Measurements from ENCODE around the gene REXO1.

The REXO1 gene

DNA sequence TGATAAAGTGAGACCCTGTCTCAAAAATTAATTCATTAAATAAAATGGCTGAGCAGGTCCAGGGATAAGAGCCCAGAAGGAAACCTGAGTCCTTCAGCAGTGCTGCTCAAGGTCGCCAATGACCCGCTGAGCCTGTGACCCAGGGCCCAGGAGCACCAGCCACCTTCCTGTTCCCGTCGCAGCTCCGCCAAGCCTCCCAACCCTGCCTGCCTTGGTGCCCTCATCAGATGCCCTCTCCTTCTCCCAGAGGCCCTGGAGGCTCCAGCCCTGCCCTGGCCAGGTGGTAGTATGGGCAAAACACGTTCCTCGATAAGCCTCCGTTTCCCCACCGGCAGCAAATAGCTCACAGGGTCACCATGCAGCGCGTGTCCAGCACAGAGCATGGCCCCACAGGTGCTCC, 2.6 kb downstream of the REXO1 start:
- no peak for DNase-seq

DNA sequence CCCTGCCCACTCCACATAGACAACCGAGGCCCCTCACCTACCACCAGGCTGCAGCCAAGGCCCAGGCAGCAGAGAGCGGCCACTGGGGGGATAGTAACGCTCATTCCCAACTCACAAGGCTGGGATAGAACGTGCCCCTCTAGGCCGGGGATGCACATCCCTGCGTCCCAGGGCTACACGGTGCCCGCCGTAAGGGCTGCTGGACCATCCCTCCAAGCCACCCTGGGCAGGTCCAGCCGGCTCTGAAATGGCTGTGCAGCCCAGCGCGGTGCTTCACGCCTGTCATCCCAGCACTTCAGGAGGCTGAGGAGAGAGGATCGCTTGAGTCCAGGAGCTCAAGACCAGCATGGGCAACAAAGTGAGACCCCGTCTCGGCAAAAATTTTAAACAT, 3.2 kb downstream of the REXO1 start:
- no peak for DNase-seq

DNA sequence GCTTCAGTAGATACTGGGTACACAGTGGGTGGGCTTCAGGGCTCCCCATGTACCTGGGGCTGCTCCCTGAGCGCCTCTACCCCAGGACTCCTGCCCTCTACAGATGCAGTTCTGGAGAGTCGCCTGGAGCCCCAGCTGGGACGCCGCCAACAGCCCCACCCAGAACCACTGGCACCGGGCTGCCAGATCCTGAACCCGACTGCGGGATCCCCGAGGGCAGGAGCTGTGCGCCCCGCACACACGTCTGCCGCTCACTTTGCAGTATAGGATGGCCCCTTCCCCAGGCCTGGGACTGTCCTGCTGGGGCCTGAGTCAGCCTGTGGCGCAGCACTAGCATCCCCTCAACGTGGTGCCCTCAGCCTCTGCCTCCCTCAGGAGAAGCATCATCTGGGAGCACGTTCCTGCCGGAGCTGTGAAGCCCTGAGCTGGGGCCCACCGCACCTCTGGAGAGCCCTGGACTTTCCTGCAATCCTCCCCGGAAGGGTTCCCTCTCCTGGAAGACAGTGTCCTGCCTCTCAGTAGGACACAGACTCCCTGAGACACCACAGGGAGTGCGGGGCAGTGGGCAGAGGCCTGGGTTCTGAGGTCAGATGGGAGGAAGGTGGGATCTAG, 3.7 kb downstream of the REXO1 start:
- no peak for DNase-seq

DNA sequence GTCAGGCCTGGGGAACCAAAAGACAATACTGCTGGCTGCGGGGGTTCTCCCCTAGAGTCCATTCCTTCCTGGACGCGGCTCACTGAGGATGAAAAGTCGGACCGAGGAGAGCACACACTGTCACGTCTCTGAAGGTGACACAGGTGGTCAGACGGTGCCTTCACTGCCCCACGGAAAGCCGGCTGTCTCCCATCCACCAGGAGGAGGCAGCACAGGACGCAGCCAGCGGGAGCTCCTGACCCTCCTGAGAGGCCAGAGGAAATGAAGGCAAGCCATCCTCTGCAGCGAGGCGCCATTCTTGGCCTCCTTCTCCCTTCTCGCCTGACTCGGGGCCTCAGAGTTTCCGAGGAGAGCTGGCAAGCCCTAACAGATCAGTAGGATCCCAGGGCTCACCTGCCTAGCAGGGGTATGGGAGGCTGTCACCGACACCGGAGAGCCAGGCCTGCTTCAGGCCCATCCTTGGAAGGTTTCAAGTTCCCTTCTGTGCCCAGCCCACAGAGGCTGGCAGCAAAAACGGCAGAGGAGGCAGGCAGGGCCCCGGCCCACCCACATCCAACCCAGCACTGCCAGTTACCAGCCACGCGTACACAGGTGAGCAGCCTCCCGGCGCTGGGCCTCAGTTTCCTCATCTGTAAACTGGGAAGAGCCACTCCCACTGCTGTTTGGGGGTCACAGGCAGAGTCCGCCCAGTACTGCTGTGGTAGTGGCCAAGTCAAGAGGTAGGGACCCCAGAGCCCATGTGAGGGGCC, 4.5 kb downstream of the REXO1 start:
- no peak for DNase-seq

DNA sequence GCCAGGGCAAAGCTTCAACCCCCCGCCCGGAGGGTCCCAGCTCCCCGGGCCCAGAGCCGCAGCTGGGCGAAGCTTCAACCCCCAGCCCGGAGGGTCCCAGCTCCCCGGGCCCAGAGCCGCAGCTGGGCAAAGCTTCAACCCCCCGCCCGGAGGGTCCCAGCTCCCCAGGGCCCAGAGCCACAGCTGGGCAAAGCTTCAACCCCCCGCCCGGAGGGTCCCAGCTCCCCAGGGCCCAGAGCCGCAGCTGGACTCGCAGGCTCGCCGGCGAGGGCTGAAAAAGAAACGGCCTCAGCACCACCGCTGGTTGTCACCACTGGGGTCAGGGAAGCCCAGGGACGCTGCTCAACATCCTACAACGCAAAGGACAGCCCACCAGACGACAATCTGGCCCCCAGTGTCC, 5.2 kb downstream of the REXO1 start:
- DNase-seq, result no peak

DNA sequence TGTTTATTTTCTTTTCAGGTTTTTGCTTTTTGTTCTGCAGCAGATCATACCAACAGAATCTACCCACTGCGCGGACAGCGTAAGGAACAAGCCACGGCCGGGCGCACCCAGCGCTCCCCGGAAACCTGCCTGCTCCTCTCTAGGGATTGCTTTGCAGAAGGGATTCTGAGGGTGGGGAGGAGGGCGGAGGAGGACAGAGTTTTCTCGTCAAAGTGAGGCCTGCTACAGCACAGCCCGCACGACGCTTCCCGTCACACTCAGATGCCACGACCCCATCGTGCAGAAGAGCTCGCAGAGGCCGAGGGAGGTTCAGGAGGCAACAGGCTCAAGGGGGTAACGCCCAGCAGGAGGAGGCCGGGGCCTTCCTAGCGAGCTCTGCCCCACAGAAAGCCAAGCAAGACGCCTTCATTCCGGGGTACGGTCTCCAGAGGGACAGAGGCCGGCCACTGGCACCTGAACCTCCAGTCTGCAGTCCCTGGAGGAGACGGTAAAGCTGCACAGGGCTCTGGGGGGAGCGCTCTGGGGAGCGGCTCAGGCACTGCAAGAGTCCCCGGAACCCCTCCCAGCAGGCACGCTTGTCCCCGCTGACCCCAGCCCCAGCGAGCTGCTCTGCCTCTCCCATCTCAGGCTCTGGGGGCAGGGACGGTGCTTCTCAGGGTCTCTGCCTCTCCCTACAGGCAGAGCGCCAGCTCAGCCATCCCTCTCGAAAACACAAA, 6.9 kb downstream of the REXO1 start:
- no peak for DNase-seq

DNA sequence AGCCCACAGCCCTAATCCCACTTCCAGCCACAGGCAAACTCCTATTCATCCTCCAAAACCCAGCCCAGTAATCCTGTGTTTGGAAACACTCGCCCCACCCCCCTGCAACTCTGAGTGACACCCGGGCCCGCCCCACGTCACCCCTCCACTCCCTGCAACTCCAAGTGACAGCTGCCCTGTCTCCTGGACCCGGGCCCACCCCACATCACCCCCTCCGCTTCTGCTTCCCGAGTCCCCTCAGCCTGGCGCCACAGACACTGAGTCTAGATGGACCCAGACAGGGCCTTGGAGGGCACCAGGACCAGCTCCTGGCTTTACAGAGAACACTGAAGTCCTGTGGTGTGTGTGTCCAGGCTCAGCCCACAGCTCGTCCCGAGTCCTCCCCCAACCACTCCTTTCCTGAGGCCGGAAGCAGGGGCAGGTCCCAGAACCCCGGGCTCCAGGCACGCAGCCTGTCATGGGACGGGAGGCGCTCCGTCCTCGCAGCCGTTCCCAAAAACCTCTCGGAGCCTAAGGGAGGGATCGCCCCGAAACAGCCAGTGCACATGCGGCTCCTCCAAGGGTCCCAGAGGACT, 7.7 kb downstream of the REXO1 start:
- DNase-seq, result no peak

DNA sequence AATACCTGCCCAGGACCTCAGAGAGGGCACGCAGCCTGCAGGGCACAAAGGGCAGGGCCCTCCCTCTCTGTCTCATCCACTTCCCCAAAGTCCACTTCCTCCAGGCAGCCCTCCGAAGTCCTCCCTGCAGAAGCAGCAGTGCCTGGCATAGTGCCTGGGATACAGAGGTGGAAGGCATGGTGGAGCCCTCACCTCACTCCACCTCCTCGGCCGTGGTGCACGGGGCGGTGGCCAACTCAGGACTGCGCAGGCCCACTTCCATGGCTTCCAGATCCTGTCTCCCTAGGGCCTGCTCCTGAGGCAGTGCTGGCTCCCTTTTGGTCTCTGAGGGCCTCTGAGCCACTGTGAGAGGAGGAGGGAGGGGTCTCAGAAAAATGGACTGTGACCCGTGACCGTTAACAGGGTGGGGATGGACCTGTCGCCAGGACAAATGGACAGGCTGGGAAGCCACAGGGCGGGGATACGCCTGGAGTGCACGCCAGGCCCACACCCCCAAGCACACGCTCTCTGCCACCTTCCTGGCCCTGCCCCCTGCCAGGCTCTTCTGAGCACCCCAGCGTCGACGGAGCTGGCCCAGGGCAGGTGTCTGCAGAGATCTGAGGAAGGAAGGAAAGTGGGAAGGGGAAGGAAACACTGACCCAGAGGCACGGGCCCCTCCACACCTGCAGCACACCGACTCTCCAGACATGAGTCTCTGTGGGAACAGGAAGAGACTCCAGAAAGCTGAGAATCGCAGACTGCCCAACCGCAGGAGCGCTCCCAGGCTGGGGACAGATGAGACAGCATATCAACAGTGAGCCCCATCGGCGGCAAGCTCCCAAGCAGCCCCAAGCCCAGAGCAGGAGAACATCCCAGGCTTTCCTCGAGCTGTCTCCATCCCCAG, 8.4 kb downstream of the REXO1 start:
- no peak for DNase-seq

DNA sequence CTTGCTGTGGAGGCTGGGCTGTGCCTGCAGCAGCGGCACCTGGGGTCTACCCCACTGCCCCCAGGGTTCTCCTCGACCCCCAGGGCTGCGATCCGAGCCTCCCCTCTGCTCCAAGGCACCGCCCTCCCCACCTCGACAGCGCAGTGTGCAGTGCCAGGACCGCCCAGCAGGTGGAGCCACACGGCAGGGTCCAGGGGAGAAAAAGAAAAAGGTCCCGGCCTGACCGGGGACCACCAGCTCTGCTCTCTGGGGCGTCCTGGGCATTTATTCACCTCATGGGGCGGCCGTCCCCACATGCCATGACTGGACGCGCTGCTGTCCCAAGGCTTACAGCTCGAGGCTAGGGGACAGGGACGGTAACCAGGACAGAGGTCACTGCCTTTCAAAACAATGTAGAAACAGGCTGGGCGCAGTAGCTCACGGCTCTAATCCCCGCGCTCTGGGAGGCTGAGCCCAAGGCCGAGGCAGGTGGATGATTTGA, 10.6 kb downstream of the REXO1 start:
- DNase-seq, result no peak

DNA sequence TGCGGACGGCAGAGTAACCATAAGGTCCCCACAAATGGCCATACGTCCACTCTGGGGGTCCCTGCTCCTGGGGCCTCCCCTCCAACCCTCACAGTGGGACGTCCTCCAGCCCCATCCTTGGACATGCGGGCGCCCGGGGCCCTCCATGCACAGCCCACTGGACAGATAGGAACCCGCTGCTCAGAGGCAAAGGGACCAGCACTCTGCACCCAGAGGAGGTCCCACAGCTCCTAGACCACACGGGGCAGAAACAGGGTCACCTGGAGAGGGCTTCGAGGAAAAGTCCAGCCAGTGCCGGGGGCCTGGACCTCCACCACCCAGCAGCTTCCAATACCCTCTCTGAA, 11.1 kb downstream of the REXO1 start:
- no peak for DNase-seq

DNA sequence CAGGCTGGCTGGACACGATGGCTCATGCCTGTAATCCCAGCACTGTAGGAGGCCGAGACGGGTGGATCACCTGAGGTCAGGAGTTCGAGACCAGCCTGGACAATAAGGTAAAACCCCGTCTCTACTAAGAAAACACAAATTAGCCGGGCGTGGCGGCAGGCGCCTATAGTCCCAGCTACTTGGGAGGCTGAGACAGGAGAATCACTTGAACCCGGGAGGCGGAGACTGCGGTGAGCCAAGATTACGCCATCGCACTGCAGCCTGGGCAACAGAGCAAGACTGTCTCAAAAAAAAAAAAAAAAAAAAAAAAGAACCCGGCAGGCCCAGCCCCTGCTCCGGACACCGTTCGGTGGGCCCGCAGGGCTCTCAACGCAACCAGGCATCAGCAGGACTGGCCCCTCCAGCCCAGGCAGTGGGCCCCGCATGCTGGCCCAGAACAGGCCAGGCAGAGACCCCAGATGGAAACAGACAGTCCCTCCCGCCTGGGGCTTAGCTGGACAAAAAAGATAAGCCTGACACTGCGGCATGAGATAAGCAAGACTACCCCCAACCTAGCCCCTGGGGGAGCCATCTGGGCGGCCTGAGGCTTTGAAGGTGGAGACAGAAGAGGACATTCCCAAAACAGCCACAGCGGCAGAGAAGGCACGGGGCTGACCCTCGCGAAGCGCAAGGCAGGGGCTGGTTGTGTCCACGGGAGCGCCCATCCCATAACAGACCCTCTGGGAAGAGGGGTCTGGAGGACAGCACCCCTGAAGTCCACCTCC, 11.6 kb downstream of the REXO1 start:
- no peak for DNase-seq

DNA sequence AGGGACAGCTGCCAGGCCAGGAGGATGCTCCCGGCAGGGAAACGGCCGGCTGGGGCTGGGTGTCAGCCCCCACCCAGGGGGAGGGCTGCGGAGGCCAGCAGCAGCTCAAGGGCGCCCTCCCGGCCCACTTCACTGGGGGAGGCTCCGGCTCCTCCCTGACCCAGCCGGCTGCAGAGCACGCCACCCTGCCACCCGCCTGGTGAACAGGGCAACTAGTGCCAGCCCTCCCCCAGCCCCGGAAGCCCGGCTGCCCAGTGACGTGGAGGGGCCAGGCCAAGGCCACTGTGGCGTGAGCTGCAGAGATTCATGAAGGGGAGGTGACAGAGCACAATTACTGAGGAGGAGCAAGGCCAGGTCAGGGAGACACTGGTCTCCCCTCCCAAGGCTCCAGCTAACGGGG, 14.7 kb downstream of the REXO1 start:
- DNase-seq, result no peak

DNA sequence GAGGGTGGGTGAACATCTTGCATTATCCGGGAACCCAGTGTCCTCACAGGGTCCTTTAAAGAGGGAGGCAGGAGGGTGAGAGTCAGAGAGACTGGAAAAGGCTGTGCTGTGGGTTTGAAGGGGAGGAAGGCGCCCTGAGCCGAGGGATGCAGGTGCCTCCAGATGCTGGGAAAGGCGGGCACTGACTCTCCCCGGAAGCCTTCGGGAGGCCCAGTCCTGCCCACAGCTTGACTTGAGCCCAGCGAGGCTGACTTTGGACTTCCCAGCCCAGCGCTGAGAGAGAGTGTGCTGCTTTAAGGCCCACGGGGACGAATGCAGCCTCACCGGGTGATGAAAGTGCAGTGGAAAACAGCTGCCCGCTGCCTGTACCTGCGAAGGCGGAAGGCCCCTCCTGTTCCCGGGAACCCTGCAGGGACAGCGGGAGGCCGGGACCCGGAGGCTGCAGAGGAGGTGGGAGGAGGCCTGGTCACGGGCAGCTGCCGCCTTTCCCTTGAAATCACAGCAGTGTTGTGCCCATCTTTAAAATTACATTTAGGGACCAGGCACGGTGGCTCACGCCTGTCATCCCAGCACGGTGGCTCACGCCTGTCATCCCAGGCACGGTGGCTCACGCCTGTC, 16.1 kb downstream of the REXO1 start:
- no peak for DNase-seq

DNA sequence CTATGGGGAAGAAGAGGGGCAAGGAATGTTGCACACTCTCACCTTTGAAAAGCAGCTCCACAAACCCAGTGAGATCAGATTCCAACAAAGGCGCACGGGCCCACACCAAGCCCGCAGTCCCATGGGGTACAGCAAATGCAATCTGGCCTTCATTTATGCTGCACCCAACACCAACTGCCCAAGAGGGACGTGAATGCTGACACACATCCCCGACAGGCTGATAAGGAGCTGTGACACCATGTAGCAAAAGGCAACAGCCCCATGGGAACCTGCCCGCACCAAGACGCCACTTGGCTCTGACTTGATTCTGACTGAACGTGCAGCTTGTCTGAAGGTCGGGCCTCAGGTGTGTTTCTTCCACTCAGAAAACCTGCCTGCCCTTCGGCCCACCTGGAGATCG, 17.3 kb downstream of the REXO1 start:
- DNase-seq, result no peak

DNA sequence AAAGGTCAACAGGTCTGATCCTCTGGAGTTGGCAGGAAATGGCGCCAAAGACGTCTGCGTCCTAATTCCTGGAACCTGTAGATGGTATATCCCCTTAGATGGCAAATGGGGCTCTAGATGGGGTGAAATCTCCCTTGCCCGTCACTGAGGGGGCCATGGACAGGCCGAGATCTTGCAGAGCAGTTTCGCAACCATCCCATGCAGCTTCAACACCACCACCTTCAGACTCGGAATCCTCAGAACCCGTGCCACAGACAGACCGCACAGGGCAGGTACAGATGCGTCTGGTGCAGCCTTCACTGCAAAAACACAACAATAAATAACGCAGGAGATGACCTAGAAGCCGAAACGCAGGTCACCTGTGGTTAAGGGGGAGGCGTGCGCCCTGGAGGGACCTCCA, 17.7 kb downstream of the REXO1 start:
- no peak for DNase-seq

DNA sequence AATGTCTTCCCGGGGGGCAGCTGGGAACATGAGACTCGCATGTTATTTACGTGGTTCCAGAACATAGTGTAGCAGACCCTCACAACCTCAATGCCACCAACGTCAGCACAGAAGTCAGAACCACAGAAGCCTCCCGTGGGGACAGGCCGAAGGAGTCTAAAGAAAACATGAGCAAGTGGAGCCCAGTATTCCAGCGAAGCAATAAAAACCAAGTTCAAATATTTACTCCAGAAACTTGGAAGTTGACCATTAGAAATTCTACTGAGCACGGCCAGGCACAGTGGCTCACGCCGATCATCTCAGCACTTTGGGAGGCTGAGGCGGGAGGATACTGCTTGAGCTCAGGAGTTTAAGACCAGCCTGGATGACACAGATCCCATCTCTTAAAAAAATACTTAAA, 18.3 kb downstream of the REXO1 start:
- DNase-seq, result no peak

DNA sequence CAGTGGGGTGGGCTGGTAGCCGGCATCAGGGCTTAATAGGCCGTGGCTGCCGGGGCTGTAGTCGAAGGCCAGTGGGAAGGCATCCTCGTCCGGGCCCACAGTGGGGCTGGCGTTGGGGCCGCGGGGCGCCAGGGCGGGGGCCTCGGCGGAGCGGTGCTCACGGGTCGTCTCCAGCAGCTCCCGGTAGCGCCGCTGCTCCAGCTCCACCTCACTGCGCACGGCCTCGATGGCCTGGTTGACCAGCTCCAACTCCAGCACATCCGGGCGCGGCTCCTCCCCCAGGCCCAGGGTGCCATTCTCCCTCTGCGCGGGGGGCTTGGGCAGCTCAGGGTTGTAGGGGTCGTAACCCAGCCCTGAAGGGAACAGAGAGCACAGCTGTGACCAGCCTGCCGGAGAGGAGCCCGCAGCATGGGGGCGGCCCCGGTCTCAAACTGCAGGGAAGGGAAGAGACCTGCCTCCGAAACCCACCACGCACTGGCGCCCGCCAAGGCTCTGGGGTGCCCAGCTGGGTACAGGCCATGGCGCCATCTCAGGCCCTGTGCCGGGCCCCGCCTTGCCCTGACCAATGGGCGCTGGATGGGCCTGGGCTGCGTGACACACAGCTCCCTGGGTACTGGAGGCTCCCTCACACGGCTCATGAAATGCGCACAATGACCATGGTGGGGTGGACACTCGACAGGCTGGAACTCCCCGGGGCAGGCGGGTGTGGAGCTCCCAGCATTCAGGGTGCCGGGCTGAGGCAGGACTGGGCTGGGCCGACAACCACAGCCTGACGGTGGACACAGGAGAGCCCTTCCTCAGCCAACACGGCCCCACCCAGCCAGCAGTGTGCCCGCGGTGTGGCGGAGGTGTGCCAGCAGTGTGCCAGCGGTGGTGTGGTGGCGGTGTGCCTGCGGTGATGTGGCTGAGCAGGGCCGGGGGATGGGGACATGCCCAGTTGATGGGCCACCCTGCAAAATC, 19.7 kb downstream of the REXO1 start:
- DNase-seq, result no peak

DNA sequence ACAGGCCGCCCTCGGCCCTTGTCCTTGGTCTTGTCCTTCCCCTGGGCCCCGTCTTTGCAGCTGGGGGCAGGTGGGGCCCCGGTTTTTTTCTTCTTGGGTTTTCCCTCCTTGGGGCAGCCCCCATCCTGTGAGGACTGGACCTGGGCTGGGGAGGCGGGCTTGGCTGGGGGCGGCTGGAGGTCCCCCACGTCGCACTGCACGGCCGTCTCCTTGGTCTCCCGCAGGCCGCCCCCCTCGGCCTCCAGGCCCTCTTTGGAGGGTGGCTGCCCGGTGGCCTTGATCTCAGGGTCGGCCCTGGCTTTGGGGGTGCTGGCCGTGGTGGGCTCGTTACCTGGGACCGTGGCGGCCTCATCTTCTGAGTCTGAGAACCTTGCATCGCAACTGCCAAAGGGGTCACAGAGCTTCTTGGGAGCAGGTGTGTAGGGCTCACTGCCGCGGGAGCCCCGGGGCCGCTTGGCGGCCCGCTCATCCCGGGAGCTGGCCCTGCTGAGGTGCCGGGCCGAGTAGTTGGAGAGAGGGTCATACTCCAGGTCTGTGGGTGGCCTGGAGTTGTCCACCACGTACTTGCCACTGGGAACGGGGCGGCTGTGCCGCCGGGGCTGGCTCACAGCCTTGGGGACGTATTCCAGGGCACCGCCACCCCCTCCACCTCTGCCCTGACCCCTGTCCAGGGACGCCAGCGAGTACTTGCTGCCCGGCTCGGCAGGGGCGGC, 20.6 kb downstream of the REXO1 start:
- no peak for DNase-seq

All from NCI-H446 (cell line).